GM20431 (cell line): ENCODE data around the gene FAM78A.
"Not testable (repeated sequence)": the region's sequence is repeated elsewhere in the genome, so short reads cannot be mapped to it uniquely, and the experiment has no call there.

ENCODE experiments used
- in situ Hi-C: fragments of 300-500 bp; cut with MseI, MboI; formaldehyde crosslinking; loops from one replicate; pipeline ENCODE4 v1.15.0; 2020; ENCODE audit warnings: low sequenced_read_pairs; ENCODE audit not compliant: unreplicated experiment

The FAM78A gene

DNA sequence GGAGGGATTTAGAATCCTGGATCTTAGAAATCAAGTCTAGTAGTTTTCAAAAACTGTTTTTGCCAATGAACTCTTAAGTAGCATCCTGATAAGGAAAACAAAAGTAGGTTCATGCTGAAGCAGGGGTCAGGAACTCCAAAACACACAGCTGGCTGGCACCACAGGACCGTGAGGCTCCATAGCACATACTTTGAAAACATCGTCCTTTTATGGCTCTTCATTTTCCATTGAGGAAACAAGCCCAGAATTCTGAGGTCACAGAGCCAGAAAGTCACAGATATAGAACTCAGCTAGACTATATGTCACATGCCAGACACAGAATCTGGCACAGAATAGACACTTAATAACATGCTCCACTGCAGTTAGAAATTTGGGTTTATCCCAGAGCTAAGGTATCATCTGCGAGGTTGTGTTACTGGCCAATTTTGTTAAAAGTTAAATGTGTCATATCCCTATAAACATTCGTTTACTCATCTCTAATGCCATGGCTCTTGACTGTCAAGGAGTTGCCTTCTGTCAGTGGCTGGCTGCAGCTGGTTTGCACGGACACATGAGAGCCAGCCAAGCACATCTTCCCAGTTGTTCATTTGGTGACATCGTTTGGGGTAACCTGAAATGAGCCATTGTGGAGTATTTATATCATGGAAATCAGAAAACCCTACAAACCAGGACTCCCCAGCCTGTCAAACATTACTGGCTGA lies 58.8 kb downstream of the FAM78A start:
- in situ Hi-C loops, result no loop called here

DNA sequence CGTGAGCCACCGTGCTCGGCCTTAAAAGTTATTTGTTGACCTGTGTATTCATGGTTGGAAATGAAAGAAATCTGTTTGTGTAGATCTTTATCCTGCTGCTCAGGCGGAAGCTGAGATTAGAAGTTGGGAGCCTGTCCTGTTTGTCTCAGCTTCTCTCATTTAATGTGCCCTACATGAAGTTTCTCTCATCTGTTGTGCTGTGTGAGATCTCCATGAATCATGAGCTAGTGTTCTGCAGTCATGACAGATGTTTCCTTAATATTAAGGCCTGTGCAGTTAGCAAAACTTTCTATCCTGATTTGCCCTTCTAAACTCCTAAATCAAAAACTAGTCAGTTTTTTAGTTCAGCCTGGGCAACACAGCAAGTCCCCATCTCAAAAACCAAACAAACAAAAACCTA lies 59.5 kb downstream of the FAM78A start:
- in situ Hi-C loops, result no loop called here

DNA sequence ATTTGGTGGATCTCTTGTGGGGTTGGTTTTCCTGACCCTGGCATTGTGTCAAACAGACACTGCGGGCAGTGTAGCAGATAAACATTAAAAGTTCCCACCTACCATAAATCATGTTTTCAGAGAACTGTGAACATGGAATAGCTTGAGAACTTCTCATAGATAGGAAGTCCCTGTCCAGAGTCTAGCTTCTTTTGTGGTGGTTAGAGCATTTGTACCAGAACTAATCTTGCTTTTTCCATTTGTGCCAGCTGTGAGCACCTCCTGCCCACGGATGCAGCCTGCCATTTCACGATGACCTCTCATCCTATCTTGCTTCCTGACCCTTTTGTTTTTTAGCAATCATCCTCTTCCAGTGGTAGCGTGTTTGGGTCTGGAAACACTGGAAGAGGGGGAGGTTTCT lies 61.4 kb downstream of the FAM78A start:
- in situ Hi-C loops, result no loop called here

DNA sequence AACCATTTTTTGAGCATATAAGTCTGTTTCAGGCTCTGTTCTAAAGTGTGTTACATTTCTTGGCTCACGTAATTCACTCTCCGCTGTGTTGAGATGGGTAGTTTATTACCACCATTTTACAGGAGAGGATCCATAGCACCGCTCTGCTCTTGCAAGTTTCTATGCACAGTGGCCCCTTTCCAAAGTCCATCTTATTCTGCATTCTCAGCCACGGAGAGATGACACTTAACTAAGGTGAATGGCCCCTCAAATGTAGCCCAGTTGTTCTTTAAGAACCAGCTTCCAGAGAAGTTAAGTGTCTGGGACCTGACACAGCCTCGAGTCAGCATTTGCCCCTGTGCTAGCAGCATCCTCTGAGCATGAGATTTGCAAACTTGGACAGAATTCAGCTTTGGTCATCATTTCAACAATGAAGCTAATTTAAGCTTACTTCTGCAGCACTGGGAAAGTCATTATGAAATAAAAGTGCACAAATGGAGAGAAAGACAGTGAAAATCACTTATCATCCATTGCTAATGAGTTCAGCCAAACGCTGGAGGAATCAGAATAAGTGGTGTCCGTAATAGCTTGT lies 61.9 kb downstream of the FAM78A start:
- in situ Hi-C loops, result no loop called here

DNA sequence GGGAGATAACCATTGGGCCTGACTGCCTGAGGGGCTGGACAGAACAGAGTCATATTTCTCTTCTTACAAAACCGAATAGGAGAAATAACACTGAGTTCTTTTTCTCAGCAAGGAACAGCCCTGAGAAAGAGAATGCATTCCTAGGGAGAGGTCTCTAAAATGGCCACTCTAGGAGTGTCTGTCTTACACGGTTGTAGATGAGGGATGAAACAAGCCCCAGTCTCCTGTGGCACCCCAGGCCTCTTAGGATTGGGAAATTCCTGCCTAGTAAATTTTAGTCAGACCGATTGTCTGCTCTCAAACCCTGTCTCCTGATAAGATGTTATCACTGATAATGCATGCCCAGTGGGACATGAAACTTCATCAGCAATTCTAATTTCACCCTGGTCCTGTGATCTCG lies 64.4 kb downstream of the FAM78A start:
- in situ Hi-C loops, result not testable (repeated sequence)
